Progenitor cell of endocrine pancreas (in vitro differentiated cells): ENCODE measurements around the gene IL6. TPM values are rescaled to one million over a fixed set of nuclear protein-coding genes. Genes with fewer than 3 reads are reported as not detected.
"Not testable (repeated sequence)": the region's sequence is repeated elsewhere in the genome, so short reads cannot be mapped to it uniquely, and the experiment has no call there.

Experiments
- DNase-seq: peaks from one replicate; pipeline ENCODE4 v3.0.0; 2021; ENCODE audit warnings: low spot score; ENCODE audit not compliant: unreplicated experiment
- H3K27ac Mint-ChIP-seq: 2 replicates; pipeline ENCODE4 v1.8.0; 2021; ENCODE audit warnings: mild to moderate bottlenecking, moderate library complexity, mixed read lengths
- H3K27me3 Mint-ChIP-seq: 2 replicates; pipeline ENCODE4 v1.8.0; 2021; ENCODE audit warnings: mixed read lengths
- H3K36me3 Mint-ChIP-seq: 2 replicates; pipeline ENCODE4 v1.8.0; 2022; ENCODE audit warnings: mixed read lengths; ENCODE audit not compliant: insufficient read depth
- H3K4me1 Mint-ChIP-seq: 2 replicates; pipeline ENCODE4 v1.8.0; 2021; ENCODE audit warnings: low read depth, mixed read lengths
- H3K4me3 Mint-ChIP-seq: 2 replicates; pipeline ENCODE4 v1.8.0; 2021; ENCODE audit warnings: low read depth, mild to moderate bottlenecking, moderate library complexity, mixed read lengths
- H3K9me3 Mint-ChIP-seq: 2 replicates; pipeline ENCODE4 v1.8.0; 2021; ENCODE audit warnings: low read depth, mixed read lengths
- CTCF ChIP-seq: fragments of 200-600 bp; sonication (generic); IDR thresholded peaks from one replicate; pipeline ENCODE4 v1.5.0; 2021; ENCODE audit warnings: antibody characterized with exemption, mild to moderate bottlenecking; ENCODE audit not compliant: unreplicated experiment
- total RNA-seq: library from RNA; stranded (reverse); gene quantifications from 2 replicates; pipeline ENCODE4 v1.2.1, GENCODE V29; 2021

The IL6 gene
- total RNA-seq, 1 donor from 2014 or later: not detected

GRCh38 chr7:22709062-22709829 lies 17.8 kb upstream of the IL6 start:
- not testable (repeated sequence) for H3K4me3 Mint-ChIP-seq, H3K27me3 Mint-ChIP-seq, DNase-seq, H3K27ac Mint-ChIP-seq, H3K9me3 Mint-ChIP-seq, H3K4me1 Mint-ChIP-seq, H3K36me3 Mint-ChIP-seq

DNA sequence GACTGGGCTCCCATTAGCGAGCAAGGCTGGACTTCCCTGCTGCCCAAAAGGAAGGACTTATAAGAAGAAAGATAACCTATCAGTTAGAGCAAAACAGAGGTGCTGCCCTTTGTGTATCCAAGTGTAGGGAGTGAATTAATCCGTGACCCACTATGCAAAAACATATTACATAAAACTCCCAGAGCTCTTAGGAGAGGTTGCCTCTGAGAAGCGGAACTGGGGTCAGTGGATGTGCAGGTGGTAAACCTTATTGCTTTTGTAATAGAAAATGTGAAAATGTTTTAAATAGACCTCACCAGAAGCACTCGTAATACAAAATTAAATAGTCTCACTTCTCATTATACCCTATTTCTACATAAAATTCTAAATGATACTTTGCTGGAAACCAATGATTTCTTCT lies 17.1 kb upstream of the IL6 start:
- Mint-ChIP-seq H3K27ac (no peak overlapping the region), H3K4me3 (no peak overlapping the region), H3K36me3 (no peaks in the 10 kb centered on the region)

DNA sequence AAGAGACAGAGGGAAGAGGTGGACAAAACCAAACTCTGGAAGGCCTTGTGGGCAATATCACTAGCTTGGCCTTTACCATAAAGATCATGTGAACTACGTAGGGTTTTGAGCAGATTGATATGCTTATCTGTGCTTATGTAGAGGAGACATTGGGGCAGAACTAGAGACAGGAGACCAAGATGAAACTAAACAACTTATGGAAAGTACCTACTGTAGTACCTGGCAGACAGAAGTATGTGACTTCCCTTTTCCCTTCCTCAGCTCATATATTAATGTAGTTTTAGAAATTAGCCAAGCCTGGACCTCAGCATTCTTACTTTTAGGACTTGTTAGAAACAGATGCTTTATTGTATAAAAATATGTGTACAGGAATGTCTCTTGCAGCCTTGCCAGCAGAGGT lies 14.0 kb upstream of the IL6 start:
- Mint-ChIP-seq H3K27me3 (peaks cover 7% of the 10 kb centered on the region), H3K27ac (no peak overlapping the region), H3K36me3 (no peaks in the 10 kb centered on the region), H3K4me3 (no peak overlapping the region), H3K4me1 (peaks cover 20% of the 10 kb centered on the region), H3K9me3 (no peaks in the 10 kb centered on the region)
- DNase-seq: no peak
- TF ChIP-seq CTCF: no peak

More for the DNA sequence above, 17.1 kb upstream of the IL6 start:
- no peak for TF ChIP-seq CTCF
- no peaks in the 10 kb centered on the region for H3K9me3 Mint-ChIP-seq
- H3K27me3 Mint-ChIP-seq: peaks cover 3% of the 10 kb centered on the region
- H3K4me1 Mint-ChIP-seq: peaks cover 7% of the 10 kb centered on the region
- no peak for DNase-seq

GRCh38 chr7:22713463-22713862 lies 13.5 kb upstream of the IL6 start:
- peaks cover 20% of the 10 kb centered on the region for H3K4me1 Mint-ChIP-seq
- peaks cover 7% of the 10 kb centered on the region for H3K27me3 Mint-ChIP-seq
- H3K4me3 Mint-ChIP-seq: no peak overlapping the region
- H3K36me3 Mint-ChIP-seq: no peaks in the 10 kb centered on the region
- H3K9me3 Mint-ChIP-seq: no peaks in the 10 kb centered on the region
- TF ChIP-seq CTCF: no peak
- no peak overlapping the region for H3K27ac Mint-ChIP-seq
- no peak for DNase-seq

- no peak overlapping the region for H3K4me3 Mint-ChIP-seq
- peaks cover 14% of the 10 kb centered on the region for H3K27me3 Mint-ChIP-seq
- H3K4me1 Mint-ChIP-seq: peaks cover 14% of the 10 kb centered on the region
- H3K36me3 Mint-ChIP-seq: no peaks in the 10 kb centered on the region
- no peak overlapping the region for H3K27ac Mint-ChIP-seq
- no peak for TF ChIP-seq CTCF
- DNase-seq: no peak
- H3K9me3 Mint-ChIP-seq: no peaks in the 10 kb centered on the region
These were observed 11.0 kb upstream of the IL6 start for GRCh38 chr7:22715969-22716368.

GRCh38 chr7:22717760-22718159 lies 9.2 kb upstream of the IL6 start:
- Mint-ChIP-seq H3K9me3 (no peaks in the 10 kb centered on the region), H3K36me3 (no peaks in the 10 kb centered on the region), H3K4me1 (peaks cover 14% of the 10 kb centered on the region), H3K4me3 (no peak overlapping the region), H3K27ac (no peak overlapping the region), H3K27me3 (peaks cover 13% of the 10 kb centered on the region)
- DNase-seq: no peak
- no peak for TF ChIP-seq CTCF
